ENCODE measurements around the gene NAA10.

Gene NAA10

DNA sequence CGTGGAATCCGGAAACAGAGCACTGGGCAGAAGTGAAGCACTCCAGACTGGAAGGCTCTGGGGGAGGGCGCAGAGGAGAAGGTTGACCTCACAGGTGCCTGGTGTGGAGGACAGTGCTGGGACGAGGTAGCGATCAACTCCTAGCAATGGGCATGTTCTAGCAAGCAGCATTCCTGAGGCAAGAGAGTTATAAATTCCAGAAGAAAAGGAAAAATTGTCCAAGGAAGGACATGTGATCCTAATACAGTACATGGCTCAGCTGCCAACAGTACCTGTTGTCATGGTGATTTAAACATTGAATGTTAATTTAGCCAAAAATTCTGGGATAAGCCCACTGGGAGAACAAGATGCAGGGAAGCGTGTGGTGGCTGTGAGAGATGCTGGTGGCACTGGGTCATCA, 17.0 kb downstream of the NAA10 start:
- TF ChIP-seq, protein P1, sequence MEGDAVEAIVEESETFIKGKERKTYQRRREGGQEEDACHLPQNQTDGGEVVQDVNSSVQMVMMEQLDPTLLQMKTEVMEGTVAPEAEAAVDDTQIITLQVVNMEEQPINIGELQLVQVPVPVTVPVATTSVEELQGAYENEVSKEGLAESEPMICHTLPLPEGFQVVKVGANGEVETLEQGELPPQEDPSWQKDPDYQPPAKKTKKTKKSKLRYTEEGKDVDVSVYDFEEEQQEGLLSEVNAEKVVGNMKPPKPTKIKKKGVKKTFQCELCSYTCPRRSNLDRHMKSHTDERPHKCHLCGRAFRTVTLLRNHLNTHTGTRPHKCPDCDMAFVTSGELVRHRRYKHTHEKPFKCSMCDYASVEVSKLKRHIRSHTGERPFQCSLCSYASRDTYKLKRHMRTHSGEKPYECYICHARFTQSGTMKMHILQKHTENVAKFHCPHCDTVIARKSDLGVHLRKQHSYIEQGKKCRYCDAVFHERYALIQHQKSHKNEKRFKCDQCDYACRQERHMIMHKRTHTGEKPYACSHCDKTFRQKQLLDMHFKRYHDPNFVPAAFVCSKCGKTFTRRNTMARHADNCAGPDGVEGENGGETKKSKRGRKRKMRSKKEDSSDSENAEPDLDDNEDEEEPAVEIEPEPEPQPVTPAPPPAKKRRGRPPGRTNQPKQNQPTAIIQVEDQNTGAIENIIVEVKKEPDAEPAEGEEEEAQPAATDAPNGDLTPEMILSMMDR (IDR thresholded peaks at IDR 0.05) = no peak
- no peak for DNase-seq
- peaks cover 5% of the 10 kb centered on the region for H3K36me3 Mint-ChIP-seq (ENCODE audit: low read depth)
- H3K9me3 Mint-ChIP-seq = peaks cover 53% of the 10 kb centered on the region
- H3K4me1 Mint-ChIP-seq = peaks cover 12% of the 10 kb centered on the region
- H3K27ac Mint-ChIP-seq = no peak overlapping the region
- no peak overlapping the region for H3K4me3 Mint-ChIP-seq
- H3K27me3 Mint-ChIP-seq (ENCODE audit: low read depth, poor library complexity) = no peaks in the 10 kb centered on the region

GRCh38 chrX:153913701-153914100, 21.1 kb downstream of the NAA10 start:
- peaks cover 8% of the 10 kb centered on the region for H3K4me1 Mint-ChIP-seq
- TF ChIP-seq, protein P1 (IDR thresholded peaks at IDR 0.05) = no peak
- no peak for DNase-seq
- H3K4me3 Mint-ChIP-seq = no peak overlapping the region
- H3K27ac Mint-ChIP-seq = no peak overlapping the region
- H3K36me3 Mint-ChIP-seq (ENCODE audit: low read depth) = peaks cover 5% of the 10 kb centered on the region
- H3K27me3 Mint-ChIP-seq (ENCODE audit: low read depth, poor library complexity) = no peaks in the 10 kb centered on the region
- peaks cover 53% of the 10 kb centered on the region for H3K9me3 Mint-ChIP-seq

GRCh38 chrX:153913211-153913610, 21.6 kb downstream of the NAA10 start:
- no peaks in the 10 kb centered on the region for H3K27me3 Mint-ChIP-seq (ENCODE audit: low read depth, poor library complexity)
- TF ChIP-seq, protein P1 (IDR thresholded peaks at IDR 0.05) = no peak
- no peak for DNase-seq
- no peak overlapping the region for H3K27ac Mint-ChIP-seq
- peaks cover 5% of the 10 kb centered on the region for H3K36me3 Mint-ChIP-seq (ENCODE audit: low read depth)
- no peak overlapping the region for H3K4me3 Mint-ChIP-seq
- peaks cover 8% of the 10 kb centered on the region for H3K4me1 Mint-ChIP-seq
- peaks cover 53% of the 10 kb centered on the region for H3K9me3 Mint-ChIP-seq

GRCh38 chrX:153911798-153912197, 23.0 kb downstream of the NAA10 start:
- no peaks in the 10 kb centered on the region for H3K27me3 Mint-ChIP-seq (ENCODE audit: low read depth, poor library complexity)
- DNase-seq = no peak
- no peak overlapping the region for H3K27ac Mint-ChIP-seq
- peaks cover 46% of the 10 kb centered on the region for H3K9me3 Mint-ChIP-seq
- TF ChIP-seq, protein P1 (IDR thresholded peaks at IDR 0.05) = no peak
- peaks cover 5% of the 10 kb centered on the region for H3K36me3 Mint-ChIP-seq (ENCODE audit: low read depth)
- H3K4me3 Mint-ChIP-seq = no peak overlapping the region
- peaks cover 8% of the 10 kb centered on the region for H3K4me1 Mint-ChIP-seq

- TF ChIP-seq, protein P1 (IDR thresholded peaks at IDR 0.05) = no peak
- Mint-ChIP-seq H3K4me1 (peaks cover 8% of the 10 kb centered on the region), H3K36me3 (ENCODE audit: low read depth) (no peaks in the 10 kb centered on the region), H3K27ac (no peak overlapping the region), H3K27me3 (ENCODE audit: low read depth, poor library complexity) (no peaks in the 10 kb centered on the region), H3K9me3 (peaks cover 39% of the 10 kb centered on the region), H3K4me3 (no peak overlapping the region)
- DNase-seq = no peak
Observed at GRCh38 chrX:153910446-153910845, 24.4 kb downstream of the NAA10 start.

DNA sequence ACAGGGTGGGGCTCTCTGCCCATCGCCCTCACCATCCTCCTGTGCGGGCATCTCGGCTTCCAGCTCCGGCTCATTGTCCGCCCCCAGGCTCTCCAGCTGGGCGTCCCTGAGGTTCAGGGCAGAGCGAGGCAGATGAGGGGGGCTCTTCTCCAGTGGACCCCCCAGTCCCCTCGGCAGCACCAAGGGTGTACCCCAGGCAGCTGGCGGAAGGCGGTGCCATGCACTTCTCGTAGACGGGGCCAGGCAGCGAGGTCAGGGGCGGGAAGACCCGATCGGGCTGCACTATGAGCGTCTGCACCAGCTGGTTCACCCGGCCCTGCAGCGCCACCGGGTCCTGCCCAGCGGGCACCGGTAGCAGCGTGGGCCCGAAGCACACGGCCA, 24.9 kb downstream of the NAA10 start:
- Mint-ChIP-seq H3K27ac (no peak overlapping the region), H3K27me3 (ENCODE audit: low read depth, poor library complexity) (no peaks in the 10 kb centered on the region), H3K4me1 (peaks cover 8% of the 10 kb centered on the region), H3K9me3 (peaks cover 39% of the 10 kb centered on the region), H3K4me3 (no peak overlapping the region), H3K36me3 (ENCODE audit: low read depth) (no peaks in the 10 kb centered on the region)
- no peak for DNase-seq
- TF ChIP-seq, protein P1 (IDR thresholded peaks at IDR 0.05) = no peak
